HS-27A (cell line): Measurements from ENCODE around the gene MAPRE3.

ENCODE experiments used
- DNase-seq: peaks from one replicate; pipeline ENCODE4 v3.0.0-alpha.2; 2012; ENCODE audit warnings: low read depth, missing footprints

Gene MAPRE3

DNA sequence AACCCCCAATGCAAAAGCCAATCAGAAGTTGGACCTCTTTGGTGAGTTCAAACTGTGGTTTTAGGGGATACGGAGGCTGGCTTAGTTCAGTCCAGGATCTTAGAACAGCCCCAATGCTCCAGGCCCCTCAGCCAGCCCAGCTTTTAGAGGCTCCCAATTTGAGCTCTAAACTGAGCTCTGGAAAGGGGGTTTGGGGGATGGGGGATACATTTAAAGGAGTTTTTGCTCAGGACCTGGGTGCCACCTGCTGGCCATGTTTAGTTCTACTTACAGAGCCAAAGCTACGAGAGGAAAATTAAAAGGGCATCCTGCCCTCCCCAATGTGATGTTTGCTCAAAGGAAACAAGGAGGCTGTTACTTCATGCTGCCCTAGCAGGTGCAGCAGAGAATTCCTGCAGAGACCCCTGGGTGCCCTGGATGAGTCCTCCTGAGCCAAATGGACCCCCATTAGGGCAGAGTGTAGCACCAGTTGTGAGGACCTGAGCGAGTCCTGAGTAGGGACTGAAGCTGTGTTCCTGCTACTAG lies 46.4 kb downstream of the MAPRE3 start:
- DNase-seq: no peak

DNA sequence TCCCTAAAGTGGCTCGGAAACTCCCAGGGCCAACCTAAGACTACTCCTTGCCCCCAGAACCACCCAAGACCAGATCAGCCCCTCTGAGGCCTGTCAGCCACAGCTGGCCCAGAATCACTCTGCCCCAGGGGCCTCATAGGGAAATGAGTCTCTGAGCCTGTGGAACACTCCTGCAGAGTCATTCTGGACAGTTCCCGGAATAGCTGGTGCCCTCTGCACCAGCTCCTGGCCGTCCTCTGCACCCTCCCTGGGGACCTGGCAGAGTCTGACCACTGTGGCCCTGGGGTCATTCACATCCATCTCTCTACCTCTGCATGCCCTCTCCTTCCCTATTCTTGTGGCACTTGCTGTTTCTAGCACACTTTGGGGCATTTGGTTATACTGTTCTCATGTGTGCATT lies 47.7 kb downstream of the MAPRE3 start:
- no peak for DNase-seq

DNA sequence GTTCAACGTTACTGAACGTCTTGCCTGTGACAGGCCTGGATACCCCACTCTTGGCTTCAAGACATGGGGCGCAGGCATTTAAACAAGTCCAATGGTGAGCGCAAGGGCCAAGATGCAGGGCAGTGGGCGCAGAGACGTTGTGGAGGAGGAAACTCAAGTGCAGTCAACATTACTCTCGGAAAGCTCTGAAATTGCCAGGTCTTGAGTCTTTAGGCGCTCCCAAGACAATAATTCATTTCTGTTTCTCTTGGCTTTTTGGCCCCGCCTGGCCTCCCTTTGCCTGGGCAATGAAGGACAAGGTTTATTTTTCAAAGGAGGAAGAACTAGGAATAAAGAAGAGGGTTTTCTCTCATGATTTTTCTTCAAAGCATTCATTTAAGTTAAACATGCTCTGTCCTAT lies 49.0 kb downstream of the MAPRE3 start:
- no peak for DNase-seq

DNA sequence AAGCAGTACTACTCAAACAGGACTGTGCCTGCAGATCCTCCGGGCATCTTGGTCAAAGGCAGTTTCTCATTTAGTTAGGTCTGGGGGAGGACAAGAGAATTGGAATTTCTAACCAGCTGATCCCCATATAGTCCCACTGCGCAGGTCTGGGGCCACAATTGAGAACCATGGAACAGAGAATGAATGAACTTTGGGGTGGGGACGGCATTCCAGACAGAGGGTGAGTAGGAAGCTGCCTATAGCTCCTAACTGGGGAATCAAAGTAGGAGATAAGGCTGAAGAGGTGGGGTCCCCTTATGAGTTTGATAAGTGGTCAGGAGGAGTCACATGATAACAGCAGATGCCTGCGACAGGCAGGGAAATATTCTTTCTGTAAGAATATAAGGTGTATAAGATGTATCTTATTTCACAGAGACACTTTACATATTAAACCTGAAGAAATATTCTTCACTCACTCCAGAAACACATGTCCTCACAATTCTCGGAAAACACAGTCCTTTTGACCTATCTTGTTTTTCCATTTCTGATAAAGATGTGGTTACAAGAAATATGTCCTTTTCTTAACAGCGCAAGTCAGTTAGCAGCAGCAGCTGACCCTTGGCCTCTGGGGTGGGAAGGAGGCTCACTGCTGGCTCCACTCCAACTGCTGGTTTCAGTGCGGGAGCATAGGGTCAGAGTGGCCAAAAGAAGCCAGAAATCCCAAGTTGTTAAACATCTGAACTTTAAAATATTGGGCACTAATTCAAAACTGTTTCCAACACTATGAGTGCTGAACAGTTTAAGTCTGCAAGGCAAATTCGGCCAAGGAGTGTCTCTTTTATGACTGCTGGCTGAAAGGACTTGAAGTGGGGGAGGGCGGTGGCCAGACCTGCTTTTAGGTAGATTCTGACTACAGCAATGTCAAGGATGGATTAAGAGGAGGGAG lies 49.8 kb downstream of the MAPRE3 start:
- DNase-seq: no peak

DNA sequence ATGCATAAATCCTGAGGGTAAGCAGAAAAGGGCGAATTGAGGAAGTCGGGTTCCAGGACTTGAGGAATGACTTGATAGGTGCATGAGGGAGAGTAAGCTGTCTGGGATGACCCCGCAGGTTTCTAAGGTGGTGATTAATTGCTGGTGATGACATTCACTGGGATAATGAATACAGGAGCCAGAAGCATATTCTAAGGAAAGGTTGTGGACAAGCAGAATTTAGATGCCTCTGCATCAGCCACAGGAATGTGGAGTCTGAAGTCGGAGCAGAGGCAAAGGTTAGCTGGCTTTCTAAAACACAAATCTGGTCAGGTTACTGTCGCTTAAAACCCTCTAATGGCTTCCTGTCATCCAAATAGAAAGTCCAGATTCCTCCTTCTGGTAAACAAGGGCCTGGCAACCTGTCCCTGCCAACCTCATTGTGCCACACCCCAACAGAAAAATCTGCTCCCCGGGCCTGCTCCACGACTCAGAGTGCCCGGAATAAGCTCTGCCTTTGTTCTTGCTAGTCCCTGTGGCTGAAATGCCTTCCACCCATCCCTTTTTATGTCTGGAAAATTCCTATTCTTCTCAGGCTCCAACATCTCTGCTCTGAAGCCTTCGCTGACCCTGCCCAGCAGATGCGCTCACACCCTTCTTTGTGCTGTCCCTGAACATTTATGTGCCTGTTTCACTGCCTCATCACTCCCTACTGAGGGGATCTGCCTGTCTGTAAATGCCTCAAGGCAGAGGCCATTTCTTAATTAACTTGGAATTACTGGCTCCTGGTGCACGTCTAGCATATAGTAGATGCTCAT lies 51.0 kb downstream of the MAPRE3 start:
- DNase-seq: no peak

DNA sequence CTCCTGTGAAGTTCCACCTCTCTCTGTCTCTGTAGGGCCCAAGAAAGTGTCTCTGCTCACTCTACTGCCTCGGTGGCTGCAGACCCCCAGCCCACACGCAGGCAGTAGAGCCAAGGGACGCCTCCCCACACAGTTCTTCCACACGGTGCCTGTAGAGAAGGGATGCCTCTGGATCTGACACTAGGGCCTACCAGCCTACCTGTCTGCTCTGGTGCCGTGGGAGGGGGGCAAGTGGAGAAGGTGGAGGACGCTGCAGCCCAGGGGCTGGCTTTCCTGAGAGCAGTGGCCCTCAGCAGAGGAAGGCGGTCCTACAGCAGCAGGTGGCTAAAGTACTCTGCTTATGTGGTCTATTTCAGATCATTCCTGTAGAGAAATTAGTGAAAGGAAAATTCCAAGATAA lies 53.3 kb downstream of the MAPRE3 start:
- no peak for DNase-seq

DNA sequence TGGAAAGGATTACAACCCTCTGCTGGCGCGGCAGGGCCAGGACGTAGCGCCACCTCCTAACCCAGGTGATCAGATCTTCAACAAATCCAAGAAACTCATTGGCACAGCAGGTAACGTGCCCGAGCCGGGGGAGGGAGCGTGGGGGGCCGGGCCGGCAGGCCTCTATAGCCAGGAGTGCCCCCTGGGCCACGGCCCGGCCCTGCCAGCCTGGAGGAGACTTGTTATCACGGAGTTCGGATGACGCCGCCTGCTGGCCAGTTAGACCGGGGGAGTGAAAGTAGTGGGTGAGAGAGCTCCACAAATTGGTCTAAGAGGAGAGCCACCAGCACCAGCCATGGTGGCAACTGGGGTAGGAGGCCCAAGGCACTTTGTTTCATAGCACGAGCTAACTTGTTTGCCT lies 53.8 kb downstream of the MAPRE3 start:
- DNase-seq: no peak

DNA sequence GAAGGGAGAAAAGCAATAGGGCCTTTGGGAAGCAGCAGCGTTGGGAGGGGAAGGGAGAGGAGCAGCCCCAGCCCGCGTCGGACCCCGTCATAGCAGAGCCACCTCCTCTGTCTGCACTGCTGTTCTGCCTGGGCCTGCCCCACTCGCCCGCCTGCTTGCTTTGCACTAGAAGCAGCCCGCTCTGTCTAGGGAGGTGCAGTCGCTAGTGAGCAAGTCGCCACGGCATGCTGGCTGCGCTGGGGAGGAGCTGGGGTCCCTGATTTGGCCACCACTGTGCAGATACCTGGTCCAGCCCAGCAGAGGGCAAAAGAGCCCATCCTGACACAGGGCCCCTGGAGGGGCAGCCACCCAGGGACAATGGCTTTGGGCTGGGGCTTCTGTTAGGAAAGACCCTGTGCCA lies 54.4 kb downstream of the MAPRE3 start:
- no peak for DNase-seq

DNA sequence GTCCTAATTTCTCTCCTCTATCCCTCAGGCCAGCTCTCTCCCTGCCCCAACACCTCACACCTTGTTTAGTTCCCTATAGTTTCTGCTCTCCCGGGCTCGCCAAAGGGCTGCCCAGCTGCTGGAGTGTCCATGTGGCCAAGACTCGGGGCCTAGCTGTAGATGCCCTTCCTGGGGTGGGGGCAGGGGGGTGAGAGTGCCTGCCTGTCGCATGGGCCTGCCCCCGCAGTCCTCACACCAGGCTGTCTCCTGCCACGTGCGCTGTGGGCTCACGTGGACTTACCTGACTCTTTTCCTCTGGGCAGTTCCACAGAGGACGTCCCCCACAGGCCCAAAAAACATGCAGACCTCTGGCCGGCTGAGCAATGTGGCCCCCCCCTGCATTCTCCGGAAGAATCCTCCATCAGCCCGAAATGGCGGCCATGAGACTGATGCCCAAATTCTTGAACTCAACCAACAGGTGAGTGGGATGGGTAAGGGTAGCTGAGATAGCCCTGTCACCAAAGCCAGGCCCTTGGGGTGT lies 54.9 kb downstream of the MAPRE3 start:
- no peak for DNase-seq

DNA sequence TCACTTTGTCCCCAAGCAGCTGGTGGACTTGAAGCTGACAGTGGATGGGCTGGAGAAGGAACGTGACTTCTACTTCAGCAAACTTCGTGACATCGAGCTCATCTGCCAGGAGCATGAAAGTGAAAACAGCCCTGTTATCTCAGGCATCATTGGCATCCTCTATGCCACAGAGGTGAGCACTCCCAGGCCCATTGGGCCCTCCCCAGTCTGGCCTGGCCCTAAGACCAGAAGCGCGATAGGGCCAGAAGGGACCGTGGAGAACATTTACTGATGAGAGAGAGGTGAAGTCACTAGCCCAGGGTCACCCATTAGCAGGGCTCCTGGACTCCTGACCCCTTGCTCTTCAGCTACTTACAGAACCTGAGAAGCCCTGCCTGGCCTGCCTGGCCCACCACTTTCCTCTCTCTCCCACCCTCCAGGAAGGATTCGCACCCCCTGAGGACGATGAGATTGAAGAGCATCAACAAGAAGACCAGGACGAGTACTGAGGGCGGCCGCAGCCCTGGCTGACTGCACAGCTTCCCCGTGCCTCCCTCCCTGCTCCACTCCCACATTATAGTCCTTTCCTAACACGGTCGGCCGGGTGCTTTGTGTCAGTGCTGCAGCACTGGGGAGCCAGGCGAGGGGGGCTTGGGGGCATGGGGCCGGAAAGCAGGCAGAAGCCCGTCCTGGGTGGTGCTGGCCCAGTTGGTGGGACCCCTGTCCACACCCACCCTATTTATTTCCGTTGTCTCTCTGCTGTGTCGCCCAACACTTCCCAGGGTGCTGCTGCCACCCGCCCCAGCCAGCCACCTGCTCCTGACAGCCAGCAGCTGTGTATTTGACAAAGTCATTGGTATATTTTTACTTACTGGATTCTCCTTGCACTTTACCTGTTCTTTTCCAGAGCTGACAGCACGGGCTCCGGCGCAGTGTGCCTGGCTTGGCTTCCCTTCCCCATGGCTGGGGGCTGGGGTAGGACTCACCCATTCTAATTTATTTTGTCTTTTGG lies 55.7 kb downstream of the MAPRE3 start:
- DNase-seq: no peak

DNA sequence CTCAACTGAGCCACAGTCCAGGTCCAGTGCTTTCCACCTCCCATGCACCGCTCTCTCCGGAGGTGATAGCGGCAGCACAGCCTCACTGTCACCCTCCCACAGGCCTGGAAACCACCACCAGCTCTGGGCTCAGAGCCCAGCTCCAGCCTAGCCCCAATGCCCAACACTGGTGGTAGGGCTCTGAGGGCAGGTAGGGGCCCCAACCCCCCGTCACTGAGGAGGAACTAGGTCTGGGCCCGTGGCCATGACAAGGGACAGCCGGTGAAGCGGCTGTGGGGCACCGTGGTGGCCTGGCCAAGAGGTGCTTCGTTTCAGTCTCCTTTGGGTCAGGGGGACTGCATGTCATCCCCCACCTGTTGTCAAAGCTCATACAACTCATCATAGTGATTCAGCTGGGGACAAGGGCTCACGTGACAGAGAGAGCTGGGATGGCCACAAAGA lies 56.8 kb downstream of the MAPRE3 start:
- DNase-seq: no peak

DNA sequence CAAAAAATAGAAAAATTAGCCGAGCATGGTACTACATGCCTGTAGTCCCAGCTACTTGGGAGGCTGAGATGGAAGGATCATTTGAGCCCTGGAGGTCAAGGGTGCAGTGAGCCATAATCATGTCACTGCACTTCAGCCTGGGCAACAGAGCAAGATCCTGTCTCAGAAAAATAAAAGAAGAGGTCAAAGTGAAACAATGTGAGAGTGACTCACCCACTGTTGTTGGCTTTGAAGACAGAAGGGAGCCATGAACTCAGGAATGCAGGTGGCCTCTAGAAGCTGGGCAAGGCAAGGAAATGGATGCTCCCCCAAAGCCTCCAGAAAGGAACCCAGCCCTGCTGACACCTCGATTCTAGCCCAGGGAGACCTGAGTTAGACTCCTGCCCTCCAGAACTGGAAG lies 58.6 kb downstream of the MAPRE3 start:
- no peak for DNase-seq

DNA sequence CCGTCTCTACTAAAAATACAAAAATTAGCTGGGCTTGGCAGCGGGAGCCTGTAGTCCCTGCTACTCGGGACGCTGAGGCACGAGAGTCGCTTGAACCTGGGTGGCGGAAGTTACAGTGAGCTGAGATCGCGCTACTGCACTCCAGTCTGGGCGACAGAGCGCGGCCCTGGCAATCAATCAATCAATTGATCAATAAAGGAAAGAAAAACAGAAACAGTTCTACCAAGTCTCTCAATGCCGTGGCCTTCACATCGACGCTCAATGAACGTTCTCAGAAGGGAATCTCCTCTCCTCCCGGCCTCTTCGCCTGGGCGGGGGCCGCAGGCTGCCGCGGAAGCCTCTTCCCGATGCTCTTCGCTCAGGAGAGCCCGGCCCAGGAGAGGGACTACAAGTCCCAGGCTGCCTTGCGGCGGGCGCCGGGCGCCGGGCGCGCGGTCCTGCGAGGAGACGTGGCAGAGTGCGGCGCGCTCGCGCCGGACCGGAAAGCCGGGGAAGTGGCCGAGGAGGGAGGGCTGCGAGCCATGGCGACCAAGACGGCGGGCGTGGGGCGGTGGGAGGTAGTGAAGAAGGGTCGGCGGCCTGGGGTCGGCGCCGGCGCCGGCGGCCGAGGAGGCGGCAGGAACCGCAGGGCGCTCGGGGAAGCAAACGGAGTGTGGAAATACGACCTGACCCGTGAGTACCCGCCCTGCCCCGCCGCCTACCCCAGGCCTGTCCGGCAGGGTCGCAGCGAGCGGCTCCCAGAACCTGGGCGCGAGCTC lies 62.2 kb downstream of the MAPRE3 start, which contains the start of gene TMEM214:
Gene TMEM214 (plus strand): TSS at position 471 of the 758 bp plus-strand sequence. CDS start 51 bp downstream, at position 522.
- peak; percentile 48 for DNase-seq

DNA sequence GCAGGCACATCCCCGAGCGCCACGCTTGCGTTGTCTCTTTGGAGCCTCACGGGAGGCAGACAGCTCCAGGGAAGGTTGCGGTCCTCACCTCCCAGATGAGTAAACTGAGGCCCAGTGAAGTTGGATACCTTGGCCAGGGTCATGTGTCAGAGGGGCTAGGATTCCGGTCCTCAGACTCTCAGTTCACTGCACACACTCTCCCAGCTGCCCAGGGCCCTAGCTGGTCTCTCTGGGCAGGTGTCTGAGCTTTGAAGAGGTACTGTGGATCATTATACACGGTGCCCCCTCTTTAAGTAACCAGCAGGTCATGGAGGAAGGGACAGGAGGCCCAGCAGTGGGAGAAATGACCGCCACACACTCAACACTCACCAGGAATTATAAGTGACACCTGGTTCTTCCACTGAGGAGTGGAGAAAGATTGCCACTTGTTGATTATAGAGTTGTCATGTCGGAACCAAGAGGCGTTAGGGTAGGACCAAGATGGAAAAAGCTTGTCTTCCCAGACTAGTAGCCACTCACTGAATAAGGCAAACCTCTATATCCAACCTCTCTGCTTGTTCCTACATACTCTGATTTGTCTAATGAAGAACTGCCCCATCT lies 62.9 kb downstream of the MAPRE3 start:
- no peak for DNase-seq

DNA sequence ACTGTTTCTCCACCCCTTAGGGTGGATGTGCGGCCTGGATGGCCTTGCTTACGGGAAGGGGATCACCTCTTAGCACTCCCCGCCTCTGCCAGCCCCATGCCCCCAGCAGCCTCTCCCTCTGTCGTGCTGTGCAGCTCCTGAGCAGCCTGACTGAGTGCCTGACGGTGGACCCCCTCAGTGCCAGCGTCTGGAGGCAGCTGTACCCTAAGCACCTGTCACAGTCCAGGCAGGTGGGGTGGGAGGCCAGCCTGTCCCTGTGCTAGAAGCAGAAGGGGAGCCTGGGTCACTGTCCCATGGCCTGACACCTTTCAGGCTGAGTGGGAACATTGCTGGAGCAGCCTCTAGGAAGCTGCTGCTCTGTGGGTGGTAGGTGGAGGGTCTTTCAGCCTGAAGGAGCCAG lies 67.6 kb downstream of the MAPRE3 start:
- no peak for DNase-seq

DNA sequence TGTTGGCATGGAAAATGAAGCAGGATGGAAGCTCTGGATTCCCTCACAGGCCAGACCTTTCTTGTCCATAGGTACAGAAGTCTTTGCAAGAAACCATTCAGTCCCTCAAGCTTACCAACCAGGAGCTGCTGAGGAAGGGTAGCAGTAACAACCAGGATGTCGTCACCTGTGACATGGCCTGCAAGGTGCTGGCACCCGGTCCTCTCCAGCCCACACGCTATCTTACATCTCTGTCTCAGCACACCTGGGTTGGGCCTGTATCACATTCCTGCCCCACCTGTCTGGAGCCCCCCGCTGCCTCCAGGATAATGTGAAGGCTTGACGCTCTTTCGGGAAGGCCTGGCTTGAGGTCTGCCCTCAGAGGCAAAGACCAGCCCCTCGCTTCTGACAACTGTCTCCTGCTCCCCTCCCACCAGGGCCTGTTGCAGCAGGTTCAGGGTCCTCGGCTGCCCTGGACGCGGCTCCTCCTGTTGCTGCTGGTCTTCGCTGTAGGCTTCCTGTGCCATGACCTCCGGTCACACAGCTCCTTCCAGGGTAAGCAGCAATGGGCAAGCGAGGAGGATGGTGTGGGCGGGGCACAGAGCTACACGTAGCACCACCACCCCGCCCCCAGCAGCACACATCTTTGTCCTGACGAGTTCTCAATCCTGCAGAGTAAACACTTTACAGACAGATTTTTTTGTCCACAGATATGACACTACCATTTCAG lies 68.3 kb downstream of the MAPRE3 start:
- DNase-seq: no peak

DNA sequence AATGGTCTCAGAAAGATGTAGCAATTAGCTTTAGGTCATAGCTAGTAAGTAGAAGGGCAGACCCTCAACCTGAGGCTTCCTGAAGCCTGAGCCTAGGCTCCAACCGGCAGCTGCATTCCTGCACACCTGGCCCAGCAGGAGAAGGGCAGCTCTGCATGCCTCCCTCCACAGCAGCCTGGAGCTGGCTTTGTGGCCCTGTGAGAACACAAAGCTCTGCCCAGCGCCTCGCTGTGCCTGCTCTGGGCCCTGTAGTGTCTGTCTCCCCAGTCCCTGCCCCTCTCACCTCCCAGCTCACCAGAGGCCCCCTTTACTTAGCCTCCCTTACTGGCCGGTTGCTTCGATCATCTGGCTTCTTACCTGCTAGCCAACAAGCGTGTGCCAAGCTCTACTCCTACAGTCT lies 69.0 kb downstream of the MAPRE3 start:
- no peak for DNase-seq

DNA sequence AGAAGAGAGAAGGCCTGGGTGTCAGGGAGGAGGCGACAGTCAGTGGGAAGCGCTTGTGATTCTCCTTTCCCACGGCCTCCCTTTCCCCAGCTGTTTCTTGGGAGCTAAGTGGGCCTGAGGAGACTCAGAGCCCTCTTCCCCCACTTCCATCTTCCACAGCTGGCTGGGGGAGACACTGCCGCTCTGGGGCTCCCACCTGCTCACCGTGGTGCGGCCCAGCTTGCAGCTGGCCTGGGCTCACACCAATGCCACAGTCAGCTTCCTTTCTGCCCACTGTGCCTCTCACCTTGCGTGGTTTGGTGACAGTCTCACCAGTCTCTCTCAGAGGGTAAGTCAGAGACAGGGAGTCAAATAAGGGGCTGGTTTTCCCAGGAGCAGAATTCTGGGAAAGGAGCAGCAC lies 69.4 kb downstream of the MAPRE3 start:
- no peak for DNase-seq

DNA sequence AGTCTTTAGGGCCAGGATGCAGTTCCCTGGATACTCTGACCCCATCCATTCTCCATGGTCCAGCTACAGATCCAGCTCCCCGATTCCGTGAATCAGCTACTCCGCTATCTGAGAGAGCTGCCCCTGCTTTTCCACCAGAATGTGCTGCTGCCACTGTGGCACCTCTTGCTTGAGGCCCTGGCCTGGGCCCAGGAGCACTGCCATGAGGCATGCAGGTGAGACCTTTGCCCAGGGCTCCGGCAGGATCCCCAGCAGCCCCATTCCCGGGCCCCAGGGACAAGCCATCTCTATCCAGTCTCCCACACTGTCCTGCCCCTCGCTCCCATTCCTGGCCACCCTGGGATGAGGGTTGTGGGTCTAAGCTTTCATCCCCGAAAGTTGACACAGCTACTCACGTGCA lies 69.8 kb downstream of the MAPRE3 start:
- no peak for DNase-seq

DNA sequence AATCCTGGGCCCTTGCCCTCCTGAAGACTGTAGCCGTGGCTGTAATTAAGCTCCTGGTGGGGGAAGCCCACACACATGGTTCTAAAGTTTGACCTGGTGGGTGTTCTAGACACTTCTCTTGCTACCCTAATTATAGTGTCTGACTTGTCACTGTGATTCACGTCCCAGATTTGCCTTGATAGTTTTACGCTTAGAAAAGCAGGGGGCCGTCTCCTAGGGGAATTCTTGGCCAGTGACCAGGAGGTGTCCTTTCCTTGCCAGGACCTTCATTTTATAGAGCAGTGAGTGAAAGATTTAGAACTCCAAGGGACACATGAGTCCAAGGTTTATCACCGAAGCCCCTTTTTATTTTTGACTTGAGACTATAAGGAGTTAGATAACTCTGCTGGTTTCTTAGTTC lies 71.3 kb downstream of the MAPRE3 start:
- DNase-seq: no peak
